Measurements from ENCODE around the gene CWC15. TPM values are rescaled to one million over a fixed set of nuclear protein-coding genes. Genes with fewer than 3 reads are reported as not detected.

CWC15 gene
- total RNA-seq, 1 experiment from 2014 or later: 58.9 TPM

DNA sequence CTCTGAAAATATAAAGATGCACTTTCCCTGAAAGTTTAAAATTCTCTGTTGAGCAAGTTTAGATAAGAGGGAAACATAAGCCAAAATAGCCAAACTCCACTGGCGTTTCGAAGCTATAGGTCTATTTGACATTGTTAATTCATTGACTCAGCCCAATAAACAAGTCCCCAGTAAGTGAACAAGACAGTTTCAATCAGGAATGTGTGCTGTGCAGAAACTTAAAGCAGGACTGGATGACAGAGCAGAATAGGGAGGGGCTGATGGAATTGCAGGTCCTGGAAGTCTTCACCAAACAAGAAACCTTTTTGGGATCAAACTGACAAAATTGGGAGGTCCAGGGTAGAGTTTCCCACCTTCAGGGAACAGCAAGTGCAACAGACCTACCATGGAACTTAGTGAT, 42.8 kb upstream of the CWC15 start:
- intact Hi-C loops (cut with micrococcal nuclease; ENCODE audit: unreplicated experiment) (no loop called here), in situ Hi-C loops (cut with HindIII; ENCODE audit: low pct_unique_long_range_greater_than_20kb, low sequenced_read_pairs) (no loop called here)
- BruUV-seq (replicated peaks): no TSS peak
- H3K4me1 ChIP-seq (ENCODE audit: control insufficient read depth, insufficient read depth, low read length): no peaks in the 10 kb centered on the region
- ChIA-PET POLR2A (interaction anchor here (0.6 kb wide), 1 partner anchor 134 kb away, joined by 4 read pairs; no protein-coding TSS in a partner anchor), CTCF (no interaction called here)
- H3K27ac ChIP-seq (ENCODE audit: low read length): no peak overlapping the region
- DNase-seq (ENCODE audit: low read depth, low spot score) (no peak), ATAC-seq (no peak)
- TF ChIP-seq TCF7L2 (IDR thresholded peaks at IDR 0.05; ENCODE audit: low read depth, low read length) (no peak), SIN3A (IDR thresholded peaks at IDR 0.05; ENCODE audit: borderline replicate concordance, insufficient read depth, low read depth, low read length) (no peak), POLR2AphosphoS5 (IDR thresholded peaks at IDR 0.05; ENCODE audit: low read depth, low read length) (no peak)
- TF ChIP-seq, protein P1, sequence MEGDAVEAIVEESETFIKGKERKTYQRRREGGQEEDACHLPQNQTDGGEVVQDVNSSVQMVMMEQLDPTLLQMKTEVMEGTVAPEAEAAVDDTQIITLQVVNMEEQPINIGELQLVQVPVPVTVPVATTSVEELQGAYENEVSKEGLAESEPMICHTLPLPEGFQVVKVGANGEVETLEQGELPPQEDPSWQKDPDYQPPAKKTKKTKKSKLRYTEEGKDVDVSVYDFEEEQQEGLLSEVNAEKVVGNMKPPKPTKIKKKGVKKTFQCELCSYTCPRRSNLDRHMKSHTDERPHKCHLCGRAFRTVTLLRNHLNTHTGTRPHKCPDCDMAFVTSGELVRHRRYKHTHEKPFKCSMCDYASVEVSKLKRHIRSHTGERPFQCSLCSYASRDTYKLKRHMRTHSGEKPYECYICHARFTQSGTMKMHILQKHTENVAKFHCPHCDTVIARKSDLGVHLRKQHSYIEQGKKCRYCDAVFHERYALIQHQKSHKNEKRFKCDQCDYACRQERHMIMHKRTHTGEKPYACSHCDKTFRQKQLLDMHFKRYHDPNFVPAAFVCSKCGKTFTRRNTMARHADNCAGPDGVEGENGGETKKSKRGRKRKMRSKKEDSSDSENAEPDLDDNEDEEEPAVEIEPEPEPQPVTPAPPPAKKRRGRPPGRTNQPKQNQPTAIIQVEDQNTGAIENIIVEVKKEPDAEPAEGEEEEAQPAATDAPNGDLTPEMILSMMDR (IDR thresholded peaks at IDR 0.05): no peak
- TF ChIP-seq, protein P2, sequence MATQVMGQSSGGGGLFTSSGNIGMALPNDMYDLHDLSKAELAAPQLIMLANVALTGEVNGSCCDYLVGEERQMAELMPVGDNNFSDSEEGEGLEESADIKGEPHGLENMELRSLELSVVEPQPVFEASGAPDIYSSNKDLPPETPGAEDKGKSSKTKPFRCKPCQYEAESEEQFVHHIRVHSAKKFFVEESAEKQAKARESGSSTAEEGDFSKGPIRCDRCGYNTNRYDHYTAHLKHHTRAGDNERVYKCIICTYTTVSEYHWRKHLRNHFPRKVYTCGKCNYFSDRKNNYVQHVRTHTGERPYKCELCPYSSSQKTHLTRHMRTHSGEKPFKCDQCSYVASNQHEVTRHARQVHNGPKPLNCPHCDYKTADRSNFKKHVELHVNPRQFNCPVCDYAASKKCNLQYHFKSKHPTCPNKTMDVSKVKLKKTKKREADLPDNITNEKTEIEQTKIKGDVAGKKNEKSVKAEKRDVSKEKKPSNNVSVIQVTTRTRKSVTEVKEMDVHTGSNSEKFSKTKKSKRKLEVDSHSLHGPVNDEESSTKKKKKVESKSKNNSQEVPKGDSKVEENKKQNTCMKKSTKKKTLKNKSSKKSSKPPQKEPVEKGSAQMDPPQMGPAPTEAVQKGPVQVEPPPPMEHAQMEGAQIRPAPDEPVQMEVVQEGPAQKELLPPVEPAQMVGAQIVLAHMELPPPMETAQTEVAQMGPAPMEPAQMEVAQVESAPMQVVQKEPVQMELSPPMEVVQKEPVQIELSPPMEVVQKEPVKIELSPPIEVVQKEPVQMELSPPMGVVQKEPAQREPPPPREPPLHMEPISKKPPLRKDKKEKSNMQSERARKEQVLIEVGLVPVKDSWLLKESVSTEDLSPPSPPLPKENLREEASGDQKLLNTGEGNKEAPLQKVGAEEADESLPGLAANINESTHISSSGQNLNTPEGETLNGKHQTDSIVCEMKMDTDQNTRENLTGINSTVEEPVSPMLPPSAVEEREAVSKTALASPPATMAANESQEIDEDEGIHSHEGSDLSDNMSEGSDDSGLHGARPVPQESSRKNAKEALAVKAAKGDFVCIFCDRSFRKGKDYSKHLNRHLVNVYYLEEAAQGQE (IDR thresholded peaks at IDR 0.05; ENCODE audit: insufficient read depth in 1 of 2, low read depth in 2 of 2, low read length in 1 of 2): no peak
- H3K27me3 ChIP-seq (ENCODE audit: control insufficient read depth, insufficient read depth, low read length): no peaks in the 10 kb centered on the region
- no peaks in the 10 kb centered on the region for H3K36me3 ChIP-seq (ENCODE audit: control insufficient read depth, insufficient read depth, low read length)
- H3K4me3 ChIP-seq (ENCODE audit: low read depth in 2 of 2, low read length in 2 of 2): no peak overlapping the region
- H3K9me3 ChIP-seq (ENCODE audit: control insufficient read depth, insufficient read depth, low read depth, low read length): no peaks in the 10 kb centered on the region

DNA sequence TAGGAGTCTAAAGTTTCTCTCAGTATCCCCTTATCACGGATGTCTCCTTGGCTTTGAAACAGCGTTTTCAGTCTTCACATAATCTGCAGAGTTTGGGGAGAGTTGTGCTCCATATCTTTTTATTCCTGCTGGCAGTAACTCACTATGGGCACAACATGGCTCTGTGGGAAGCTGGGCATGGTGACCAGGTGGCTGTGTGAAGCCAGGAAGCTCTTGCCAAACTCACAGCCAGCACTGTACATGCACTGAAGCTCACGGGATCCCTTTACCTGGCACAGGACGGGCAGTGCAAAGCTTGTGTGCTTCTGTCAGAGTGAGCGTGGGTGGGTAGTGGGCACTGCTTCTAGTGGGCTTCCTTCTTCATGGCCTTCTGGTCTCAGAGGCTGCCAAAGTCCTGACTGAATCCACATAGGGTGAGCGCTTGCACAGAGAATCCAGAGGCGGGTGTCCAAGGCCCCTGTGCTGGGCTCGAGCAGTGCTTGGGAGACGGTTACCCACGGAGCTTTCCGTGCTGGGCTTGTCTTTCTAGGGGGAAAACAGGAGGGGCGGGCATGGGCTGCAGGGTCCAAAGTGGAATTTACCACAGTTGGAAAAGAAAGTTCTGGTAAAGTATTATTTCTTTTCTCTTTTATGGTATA, 40.9 kb upstream of the CWC15 start:
- no peak for TF ChIP-seq POLR2AphosphoS5 (IDR thresholded peaks at IDR 0.05; ENCODE audit: low read depth, low read length)
- no peak for TF ChIP-seq SIN3A (IDR thresholded peaks at IDR 0.05; ENCODE audit: borderline replicate concordance, insufficient read depth, low read depth, low read length)
- TF ChIP-seq, protein P2 (IDR thresholded peaks at IDR 0.05; ENCODE audit: insufficient read depth in 1 of 2, low read depth in 2 of 2, low read length in 1 of 2): no peak
- TF ChIP-seq, protein P1 (IDR thresholded peaks at IDR 0.05): no peak
- no peak for TF ChIP-seq TCF7L2 (IDR thresholded peaks at IDR 0.05; ENCODE audit: low read depth, low read length)
- DNase-seq (ENCODE audit: low read depth, low spot score): no peak
- POLR2A ChIA-PET: no interaction called here
- no peaks in the 10 kb centered on the region for H3K36me3 ChIP-seq (ENCODE audit: control insufficient read depth, insufficient read depth, low read length)
- peak; percentile 45; the same call in 1 of the 2 replicates for ATAC-seq
- no TSS peak for BruUV-seq (replicated peaks)
- CTCF ChIA-PET: no interaction called here
- no peak overlapping the region for H3K4me3 ChIP-seq (ENCODE audit: low read depth in 2 of 2, low read length in 2 of 2)
- intact Hi-C loops (cut with micrococcal nuclease; ENCODE audit: unreplicated experiment) (no loop called here), in situ Hi-C loops (cut with HindIII; ENCODE audit: low pct_unique_long_range_greater_than_20kb, low sequenced_read_pairs) (no loop called here)
- H3K27ac ChIP-seq (ENCODE audit: low read length): no peak overlapping the region
- H3K4me1 ChIP-seq (ENCODE audit: control insufficient read depth, insufficient read depth, low read length): no peaks in the 10 kb centered on the region
- no peaks in the 10 kb centered on the region for H3K9me3 ChIP-seq (ENCODE audit: control insufficient read depth, insufficient read depth, low read depth, low read length)
- peaks cover 8% of the 10 kb centered on the region; the same call in 1 of the 2 replicates for H3K27me3 ChIP-seq (ENCODE audit: control insufficient read depth, insufficient read depth, low read length)

Measured in Panc1 (cell line).